CD4-positive, alpha-beta T cell treated with Interleukin-12 subunit alpha and Interleukin-12 subunit beta, for 1 hour (primary cell): ENCODE results near the gene KCTD5.

ENCODE experiments used
- DNase-seq: peaks from one replicate; pipeline ENCODE4 v3.0.0-alpha.2; 2020

Gene KCTD5

GRCh38 chr16:2734844-2735515 is 52.7 kb downstream of the KCTD5 start:
- no peak for DNase-seq

GRCh38 chr16:2736476-2737237 is 54.3 kb downstream of the KCTD5 start:
- DNase-seq, result no peak

- DNase-seq, result no peak
These were observed 54.9 kb downstream of the KCTD5 start for GRCh38 chr16:2737238-2737605.

- DNase-seq, result no peak
These were observed 55.6 kb downstream of the KCTD5 start for GRCh38 chr16:2737895-2738418.

- no peak for DNase-seq
These were observed 56.3 kb downstream of the KCTD5 start for GRCh38 chr16:2738615-2739014.

- no peak for DNase-seq
These were observed 57.5 kb downstream of the KCTD5 start for GRCh38 chr16:2739625-2740430.

- DNase-seq, result no peak
These were observed 58.2 kb downstream of the KCTD5 start for GRCh38 chr16:2740476-2740875.

GRCh38 chr16:2741168-2741567 is 58.8 kb downstream of the KCTD5 start:
- no peak for DNase-seq

GRCh38 chr16:2742323-2743006 is 60.1 kb downstream of the KCTD5 start:
- no peak for DNase-seq

GRCh38 chr16:2743007-2743810 is 60.9 kb downstream of the KCTD5 start:
- DNase-seq, result no peak

GRCh38 chr16:2744711-2745110 is 62.4 kb downstream of the KCTD5 start:
- no peak for DNase-seq

- no peak for DNase-seq
These were observed 63.0 kb downstream of the KCTD5 start for GRCh38 chr16:2745116-2745890.

- no peak for DNase-seq
These were observed 63.6 kb downstream of the KCTD5 start for GRCh38 chr16:2745961-2746360.

- DNase-seq, result no peak
These were observed 66.6 kb downstream of the KCTD5 start for GRCh38 chr16:2748757-2749455.

- no peak for DNase-seq
These were observed 67.2 kb downstream of the KCTD5 start for GRCh38 chr16:2749476-2749875.

GRCh38 chr16:2749936-2750335 is 67.6 kb downstream of the KCTD5 start:
- DNase-seq, result no peak

- no peak for DNase-seq
These were observed 69.3 kb downstream of the KCTD5 start for GRCh38 chr16:2751577-2752034.

GRCh38 chr16:2752035-2752849 is 69.9 kb downstream of the KCTD5 start, which contains the start of gene SRRM2:
SRRM2 (plus strand) TSS chr16:2752638; CDS start chr16:2756365, 3,727 bp downstream.
- peak; percentile 96 for DNase-seq
